ENCODE results near the gene TGM1.

TGM1 gene

GRCh38 chr14:24236689-24237462 lies 26.1 kb downstream of the TGM1 start:
- H3K36me3 ChIP-seq (ENCODE audit: control insufficient read depth, insufficient read depth, low read length) = peaks cover 68% of the 10 kb centered on the region
- H3K27me3 ChIP-seq (ENCODE audit: control insufficient read depth, insufficient read depth, low read length) = no peaks in the 10 kb centered on the region
- H3K27ac ChIP-seq (ENCODE audit: low read depth, low read length) = no peak overlapping the region
- peaks cover 10% of the 10 kb centered on the region for H3K4me1 ChIP-seq (ENCODE audit: control insufficient read depth, insufficient read depth, low read length)
- H3K9me3 ChIP-seq (ENCODE audit: control insufficient read depth, insufficient read depth, low read depth, low read length) = no peaks in the 10 kb centered on the region
- no peak overlapping the region for H3K9ac ChIP-seq (ENCODE audit: low read length)
- H3K4me3 ChIP-seq (ENCODE audit: low read depth, low read length) = no peak overlapping the region

DNA sequence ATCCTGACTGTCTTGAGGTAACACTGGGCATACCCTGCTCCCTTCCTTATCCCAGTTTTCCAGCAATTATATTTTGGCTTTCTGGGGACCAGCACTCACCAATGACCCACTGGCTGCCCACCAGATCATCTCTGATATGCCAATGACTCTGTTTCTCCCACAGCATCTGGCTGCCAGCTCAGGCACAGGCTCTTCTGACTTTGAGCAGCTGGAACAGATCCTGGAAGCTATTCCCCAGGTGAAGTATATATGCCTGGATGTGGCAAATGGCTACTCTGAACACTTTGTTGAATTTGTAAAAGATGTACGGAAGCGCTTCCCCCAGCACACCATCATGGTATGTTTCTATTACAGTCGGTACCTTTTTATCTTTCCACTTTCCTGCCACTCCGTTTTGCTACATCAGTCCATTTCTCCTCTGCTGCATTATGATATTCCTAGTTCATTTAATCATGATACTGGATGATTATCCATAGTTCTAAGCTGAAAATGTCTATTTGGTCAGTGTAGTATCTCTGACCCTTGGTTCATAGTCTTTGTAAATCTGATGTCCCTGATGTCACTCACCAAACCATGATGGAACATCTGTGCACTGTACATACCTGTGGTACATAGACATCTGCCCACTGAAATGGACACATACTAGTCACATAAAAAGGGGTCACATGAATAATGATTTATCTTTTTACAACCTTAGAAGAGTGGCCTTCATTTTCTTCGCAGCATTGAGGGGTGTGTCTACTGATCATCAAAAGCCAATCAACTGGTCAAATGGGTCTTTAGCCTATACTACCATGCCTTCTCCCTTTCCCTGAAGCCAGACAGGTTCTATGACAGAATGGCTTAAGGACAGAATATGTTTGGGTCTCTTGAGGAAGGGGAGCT lies 26.9 kb downstream of the TGM1 start:
- no peaks in the 10 kb centered on the region for H3K27me3 ChIP-seq (ENCODE audit: control insufficient read depth, insufficient read depth, low read length)
- no peak overlapping the region for H3K27ac ChIP-seq (ENCODE audit: low read depth, low read length)
- no peak overlapping the region for H3K4me3 ChIP-seq (ENCODE audit: low read depth, low read length)
- H3K4me1 ChIP-seq (ENCODE audit: control insufficient read depth, insufficient read depth, low read length) = peaks cover 9% of the 10 kb centered on the region; the same call in 1 of the 2 replicates
- H3K9me3 ChIP-seq (ENCODE audit: control insufficient read depth, insufficient read depth, low read depth, low read length) = no peaks in the 10 kb centered on the region
- H3K9ac ChIP-seq (ENCODE audit: low read length) = no peak overlapping the region
- peaks cover 66% of the 10 kb centered on the region for H3K36me3 ChIP-seq (ENCODE audit: control insufficient read depth, insufficient read depth, low read length)

- no peak overlapping the region for H3K27ac ChIP-seq (ENCODE audit: low read depth, low read length)
- no peak overlapping the region for H3K9ac ChIP-seq (ENCODE audit: low read length)
- no peaks in the 10 kb centered on the region for H3K9me3 ChIP-seq (ENCODE audit: control insufficient read depth, insufficient read depth, low read depth, low read length)
- H3K36me3 ChIP-seq (ENCODE audit: control insufficient read depth, insufficient read depth, low read length) = peaks cover 49% of the 10 kb centered on the region
- H3K27me3 ChIP-seq (ENCODE audit: control insufficient read depth, insufficient read depth, low read length) = no peaks in the 10 kb centered on the region
- no peak overlapping the region for H3K4me3 ChIP-seq (ENCODE audit: low read depth, low read length)
- H3K4me1 ChIP-seq (ENCODE audit: control insufficient read depth, insufficient read depth, low read length) = peaks cover 11% of the 10 kb centered on the region; the same call in 1 of the 2 replicates
Observed at GRCh38 chr14:24234095-24235005, 28.6 kb downstream of the TGM1 start.

DNA sequence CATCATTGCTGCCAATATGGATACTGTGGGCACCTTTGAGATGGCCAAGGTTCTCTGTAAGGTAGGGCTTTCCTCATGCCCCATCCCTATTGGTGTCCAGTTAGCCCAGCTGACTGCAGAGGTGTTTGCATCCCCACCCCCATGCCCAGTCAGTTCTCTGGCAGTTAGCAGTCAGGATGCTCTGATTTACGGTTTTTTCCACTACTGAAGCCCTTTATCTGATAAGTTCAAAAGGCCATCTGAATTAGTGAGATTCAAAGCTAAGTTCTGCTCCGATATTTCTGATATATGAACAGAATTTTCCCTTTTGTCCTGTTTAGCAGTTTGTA lies 29.5 kb downstream of the TGM1 start:
- Histone ChIP-seq H3K4me1 (ENCODE audit: control insufficient read depth, insufficient read depth, low read length) (peaks cover 11% of the 10 kb centered on the region; the same call in 1 of the 2 replicates), H3K9ac (ENCODE audit: low read length) (peak overlapping the region; percentile 90), H3K4me3 (ENCODE audit: low read depth, low read length) (peak overlapping the region; percentile 99), H3K27ac (ENCODE audit: low read depth, low read length) (no peak overlapping the region), H3K9me3 (ENCODE audit: control insufficient read depth, insufficient read depth, low read depth, low read length) (no peaks in the 10 kb centered on the region), H3K36me3 (ENCODE audit: control insufficient read depth, insufficient read depth, low read length) (peaks cover 41% of the 10 kb centered on the region), H3K27me3 (ENCODE audit: control insufficient read depth, insufficient read depth, low read length) (no peaks in the 10 kb centered on the region)

- Histone ChIP-seq H3K4me3 (ENCODE audit: low read depth, low read length) (peak within 1 kb of the TSS; percentile 99), H3K4me1 (ENCODE audit: control insufficient read depth, insufficient read depth, low read length) (peaks cover 11% of the 10 kb centered on the region; the same call in 1 of the 2 replicates), H3K27ac (ENCODE audit: low read depth, low read length) (peak within 1 kb of the TSS; percentile 74; the same call in 1 of the 2 replicates), H3K27me3 (ENCODE audit: control insufficient read depth, insufficient read depth, low read length) (no peaks in the 10 kb centered on the region), H3K36me3 (ENCODE audit: control insufficient read depth, insufficient read depth, low read length) (peaks cover 40% of the 10 kb centered on the region), H3K9me3 (ENCODE audit: control insufficient read depth, insufficient read depth, low read depth, low read length) (no peaks in the 10 kb centered on the region), H3K9ac (ENCODE audit: low read length) (peak within 1 kb of the TSS; percentile 90)
Observed at GRCh38 chr14:24232645-24233537, 30.1 kb downstream of the TGM1 start, which contains the start of gene GMPR2. TSS of gene GMPR2 (plus strand) at chr14:24232929. CDS start at chr14:24233254, 325 bp downstream.

- no peaks in the 10 kb centered on the region for H3K27me3 ChIP-seq (ENCODE audit: control insufficient read depth, insufficient read depth, low read length)
- peak within 1 kb of the TSS; percentile 74; the same call in 1 of the 2 replicates for H3K27ac ChIP-seq (ENCODE audit: low read depth, low read length)
- H3K36me3 ChIP-seq (ENCODE audit: control insufficient read depth, insufficient read depth, low read length) = peaks cover 38% of the 10 kb centered on the region
- peak within 1 kb of the TSS; percentile 99 for H3K4me3 ChIP-seq (ENCODE audit: low read depth, low read length)
- H3K9ac ChIP-seq (ENCODE audit: low read length) = peak within 1 kb of the TSS; percentile 90
- no peaks in the 10 kb centered on the region for H3K9me3 ChIP-seq (ENCODE audit: control insufficient read depth, insufficient read depth, low read depth, low read length)
- H3K4me1 ChIP-seq (ENCODE audit: control insufficient read depth, insufficient read depth, low read length) = peaks cover 11% of the 10 kb centered on the region; the same call in 1 of the 2 replicates
Observed at GRCh38 chr14:24232121-24232644, 30.8 kb downstream of the TGM1 start, which contains the start of gene NEDD8. TSS of gene NEDD8 (minus strand) at chr14:24232367. CDS start at chr14:24232267, 100 bp downstream.

DNA sequence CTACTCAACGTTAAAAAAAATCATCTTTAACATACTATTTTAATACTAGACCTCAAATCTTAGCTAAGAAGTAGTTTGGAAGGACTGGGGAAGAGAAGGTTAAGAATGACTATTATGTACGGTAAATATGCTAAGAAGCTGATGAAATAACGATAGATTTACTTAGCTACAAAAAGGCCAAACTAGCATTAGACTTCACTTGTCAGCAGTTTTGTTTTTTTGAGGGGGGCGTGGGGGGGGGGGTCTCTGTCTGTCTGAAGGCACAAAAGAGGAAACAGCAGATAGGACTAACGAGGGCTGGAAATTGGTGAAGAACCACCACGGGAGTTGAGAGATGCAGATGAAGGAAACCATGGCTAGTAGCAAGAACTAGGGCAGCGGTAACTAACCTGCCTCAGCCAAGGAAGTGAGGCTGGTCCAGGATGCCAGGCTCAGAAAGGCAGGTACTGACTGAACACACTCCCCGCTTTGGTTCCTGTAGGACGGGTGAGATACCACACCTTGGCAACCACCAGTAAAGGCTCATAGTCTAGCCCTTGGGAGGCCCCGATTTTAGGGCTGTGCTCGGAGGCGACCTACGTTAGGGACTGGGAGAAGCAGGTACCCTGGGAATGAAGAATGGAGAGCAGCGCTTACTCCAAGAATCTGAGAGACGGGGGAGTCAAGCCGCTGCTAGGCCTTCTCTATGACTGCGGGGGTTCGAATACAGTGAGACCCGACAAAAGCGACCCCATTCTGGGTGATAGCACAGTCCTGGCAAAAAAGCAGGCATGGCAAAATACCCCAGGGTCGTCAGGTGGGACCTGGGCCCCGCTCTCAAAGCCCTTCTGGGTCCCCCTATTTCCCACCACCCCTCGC lies 31.5 kb downstream of the TGM1 start:
- Histone ChIP-seq H3K4me1 (ENCODE audit: control insufficient read depth, insufficient read depth, low read length) (peaks cover 11% of the 10 kb centered on the region; the same call in 1 of the 2 replicates), H3K27me3 (ENCODE audit: control insufficient read depth, insufficient read depth, low read length) (no peaks in the 10 kb centered on the region), H3K36me3 (ENCODE audit: control insufficient read depth, insufficient read depth, low read length) (peaks cover 31% of the 10 kb centered on the region), H3K27ac (ENCODE audit: low read depth, low read length) (peak overlapping the region; percentile 74; the same call in 1 of the 2 replicates), H3K4me3 (ENCODE audit: low read depth, low read length) (peak overlapping the region; percentile 99), H3K9ac (ENCODE audit: low read length) (peak overlapping the region; percentile 90), H3K9me3 (ENCODE audit: control insufficient read depth, insufficient read depth, low read depth, low read length) (no peaks in the 10 kb centered on the region)

- no peak overlapping the region for H3K27ac ChIP-seq (ENCODE audit: low read depth, low read length)
- peaks cover 11% of the 10 kb centered on the region; the same call in 1 of the 2 replicates for H3K36me3 ChIP-seq (ENCODE audit: control insufficient read depth, insufficient read depth, low read length)
- no peaks in the 10 kb centered on the region for H3K9me3 ChIP-seq (ENCODE audit: control insufficient read depth, insufficient read depth, low read depth, low read length)
- peaks cover 11% of the 10 kb centered on the region; the same call in 1 of the 2 replicates for H3K4me1 ChIP-seq (ENCODE audit: control insufficient read depth, insufficient read depth, low read length)
- H3K4me3 ChIP-seq (ENCODE audit: low read depth, low read length) = no peak overlapping the region
- H3K27me3 ChIP-seq (ENCODE audit: control insufficient read depth, insufficient read depth, low read length) = no peaks in the 10 kb centered on the region
- H3K9ac ChIP-seq (ENCODE audit: low read length) = no peak overlapping the region
Observed at GRCh38 chr14:24228902-24229301, 34.1 kb downstream of the TGM1 start.

- Histone ChIP-seq H3K27ac (ENCODE audit: low read depth, low read length) (no peak overlapping the region), H3K4me1 (ENCODE audit: control insufficient read depth, insufficient read depth, low read length) (0 out of 2 replicates have a peak, but pooled peaks cover 4% of the 10 kb centered on the region), H3K27me3 (ENCODE audit: control insufficient read depth, insufficient read depth, low read length) (no peaks in the 10 kb centered on the region), H3K9ac (ENCODE audit: low read length) (no peak overlapping the region), H3K36me3 (ENCODE audit: control insufficient read depth, insufficient read depth, low read length) (peaks cover 11% of the 10 kb centered on the region; the same call in 1 of the 2 replicates), H3K4me3 (ENCODE audit: low read depth, low read length) (no peak overlapping the region), H3K9me3 (ENCODE audit: control insufficient read depth, insufficient read depth, low read depth, low read length) (no peaks in the 10 kb centered on the region)
Observed at GRCh38 chr14:24226473-24226872, 36.5 kb downstream of the TGM1 start.
